Activated CD4-positive, alpha-beta T cell treated with anti-CD3 and anti-CD28 coated beads, Interleukin-10, Interleukin-2, amounts not matched to agents 100 ng/mL and 50 ng/mL, durations not matched to agents 16 hours and 8 hours (primary cell): ENCODE measurements around the gene PDE7B.
A peak's percentile ranks its signal among the peaks of the same experiment; 100 is the strongest.

ENCODE experiments used
- DNase-seq: peaks from one replicate; pipeline ENCODE4 v3.0.0-alpha.2; 2020

Gene PDE7B

GRCh38 chr6:135993361-135993760 is 141.9 kb downstream of the PDE7B start:
- DNase-seq = no peak

- no peak for DNase-seq
These were observed 143.5 kb downstream of the PDE7B start for GRCh38 chr6:135994857-135995544.

GRCh38 chr6:135995545-135995898 is 144.0 kb downstream of the PDE7B start:
- no peak for DNase-seq

GRCh38 chr6:135996668-135997067 is 145.2 kb downstream of the PDE7B start:
- no peak for DNase-seq

GRCh38 chr6:135999393-135999792 is 147.9 kb downstream of the PDE7B start:
- no peak for DNase-seq

GRCh38 chr6:136007345-136007744 is 155.8 kb downstream of the PDE7B start:
- DNase-seq = no peak

GRCh38 chr6:136011475-136011874 is 160.0 kb downstream of the PDE7B start:
- no peak for DNase-seq

GRCh38 chr6:136012198-136012887 is 160.8 kb downstream of the PDE7B start:
- DNase-seq = no peak

- no peak for DNase-seq
These were observed 161.4 kb downstream of the PDE7B start for GRCh38 chr6:136012943-136013342.

GRCh38 chr6:136014454-136015437 is 163.2 kb downstream of the PDE7B start:
- DNase-seq = no peak

- DNase-seq = no peak
These were observed 164.0 kb downstream of the PDE7B start for GRCh38 chr6:136015531-136015930.

GRCh38 chr6:136016228-136017225 is 165.0 kb downstream of the PDE7B start:
- DNase-seq = no peak

- no peak for DNase-seq
These were observed 169.2 kb downstream of the PDE7B start for GRCh38 chr6:136020691-136021090.

GRCh38 chr6:136022224-136022874 is 170.8 kb downstream of the PDE7B start:
- DNase-seq = no peak

- no peak for DNase-seq
These were observed 173.2 kb downstream of the PDE7B start for GRCh38 chr6:136024711-136025110.

GRCh38 chr6:136025736-136026135 is 174.2 kb downstream of the PDE7B start:
- DNase-seq = no peak

- no peak for DNase-seq
These were observed 178.6 kb downstream of the PDE7B start for GRCh38 chr6:136030131-136030530.

- DNase-seq = peak; percentile 4
These were observed 180.5 kb downstream of the PDE7B start for GRCh38 chr6:136031982-136032381.

GRCh38 chr6:136033416-136033815 is 181.9 kb downstream of the PDE7B start:
- no peak for DNase-seq

- DNase-seq = no peak
These were observed 182.9 kb downstream of the PDE7B start for GRCh38 chr6:136034422-136034821.

GRCh38 chr6:136035378-136036070 is 184.0 kb downstream of the PDE7B start:
- no peak for DNase-seq
